ENCODE measurements around the gene ALDH1L2. TPM values are rescaled to one million over a fixed set of nuclear protein-coding genes. Genes with fewer than 3 reads are reported as not detected.
A peak's percentile ranks its signal among the peaks of the same experiment; 100 is the strongest.

ALDH1L2 gene
- total RNA-seq, 1 experiment from 2014 or later: 1.9 TPM

GRCh38 chr12:105120551-105120950 lies 36.3 kb upstream of the ALDH1L2 start:
- H4K91ac ChIP-seq (ENCODE audit: insufficient read length, low read depth, low read length): no peak overlapping the region
- H3K4me1 ChIP-seq (ENCODE audit: insufficient read depth, low read length): no peaks in the 10 kb centered on the region
- no peaks in the 10 kb centered on the region for H3K9me3 ChIP-seq (ENCODE audit: control insufficient read depth, low read depth, low read length)
- H3K36me3 Mint-ChIP-seq (ENCODE audit: insufficient read depth in 1 of 3, low read depth in 3 of 3): peaks cover 33 to 85% (median 69%) of the 10 kb centered on the region in 3 experiments; a peak in 6 of 7 replicates
- H2AFZ ChIP-seq (ENCODE audit: low read length): no peak overlapping the region
- H3K9ac ChIP-seq (ENCODE audit: extremely low read depth, insufficient read length, low read length): no peak overlapping the region
- H3K56ac ChIP-seq (ENCODE audit: insufficient read length, low read depth, low read length): no peak overlapping the region
- H3T11ph ChIP-seq (ENCODE audit: low read length): no peak overlapping the region
- H3K27ac ChIP-seq (ENCODE audit: insufficient read length, low read depth, low read length): no peak overlapping the region
- no peak overlapping the region for H3K4me3 Mint-ChIP-seq
- no peak overlapping the region for H2BK12ac ChIP-seq (ENCODE audit: insufficient read length, low read depth, low read length)
- H3K79me2 ChIP-seq (ENCODE audit: insufficient read depth, low read length): no peaks in the 10 kb centered on the region
- H3K14ac ChIP-seq (ENCODE audit: insufficient read depth, low read length): no peak overlapping the region
- H4K5ac ChIP-seq (ENCODE audit: insufficient read length, low read depth, low read length): no peak overlapping the region
- no peak overlapping the region for H3K18ac ChIP-seq (ENCODE audit: insufficient read length, low read depth, low read length)
- H2BK20ac ChIP-seq (ENCODE audit: low read depth, low read length, poor library complexity, severe bottlenecking): no peak overlapping the region
- no peaks in the 10 kb centered on the region for H3K27me3 Mint-ChIP-seq (ENCODE audit: low read depth)
- H2BK120ac ChIP-seq (ENCODE audit: low read depth, low read length, poor library complexity, severe bottlenecking): no peak overlapping the region
- no peak overlapping the region for H2BK5ac ChIP-seq (ENCODE audit: insufficient read length, low read length)
- H3K4ac ChIP-seq (ENCODE audit: low read depth, low read length): no peak overlapping the region
- H4K8ac ChIP-seq (replicated peaks; ENCODE audit: insufficient read length, low read depth, low read length): no peak overlapping the region
- WGBS (ENCODE audit: extremely low coverage, insufficient read length, low lambda C conversion rate): no CpG with 5 or more reads among the region's 2 CpGs
- H3K23ac ChIP-seq (ENCODE audit: insufficient read length, low read depth, low read length): no peak overlapping the region
- no peak overlapping the region for H2BK15ac ChIP-seq (ENCODE audit: low read depth, low read length)
- no peaks in the 10 kb centered on the region for H3K23me2 ChIP-seq (ENCODE audit: insufficient read length, low read depth, low read length, poor library complexity, severe bottlenecking)
- no peak for TF ChIP-seq CTCF (conservative IDR thresholded peaks at IDR 0.05)
- no peak for DNase-seq
- H3K9me3 Mint-ChIP-seq: no peaks in the 10 kb centered on the region
- H3K4me1 Mint-ChIP-seq: no peaks in the 10 kb centered on the region
- 0 out of 7 replicates have a peak overlapping the region, but pooled peaks of 1 of the 3 experiments have one; percentile 30 for H3K27ac Mint-ChIP-seq
- no peak overlapping the region for H3K4me2 ChIP-seq (ENCODE audit: insufficient read depth, insufficient read length, low read length)
- no peaks in the 10 kb centered on the region for H3K79me1 ChIP-seq (ENCODE audit: insufficient read depth, low read depth, low read length, poor library complexity, severe bottlenecking)
- H4K20me1 ChIP-seq (ENCODE audit: control insufficient read depth, insufficient read depth, insufficient read length): no peaks in the 10 kb centered on the region
- no peak overlapping the region for H2AK5ac ChIP-seq (ENCODE audit: insufficient read length, low read length)
- no peaks in the 10 kb centered on the region for H3K27me3 ChIP-seq (ENCODE audit: insufficient read depth, low read length)

Measured in H9 (cell line).